Stomach (tissue), 4 donors: ENCODE data around the gene C16orf95.

Experiments
- POLR2A ChIP-seq, 4 donors: fragments of 450-650 bp; IDR thresholded peaks; one replicate each; pipeline ENCODE4 v1.6.1; 2016; ENCODE audit warnings: antibody characterized with exemption in 4 of 4, control low read depth in 2 of 4, mild to moderate bottlenecking in 1 of 4, moderate library complexity in 1 of 4
- TF ChIP-seq, protein P1 (sequence below), 7 experiments: fragments of 450-650 bp in 4 of 7; fragments of 200-600 bp in 3 of 7; sonication (generic) in 3 of 7; IDR thresholded peaks; one replicate each; pipeline ENCODE4 v1.5.1; 2016 to 2019; ENCODE audit warnings: antibody characterized with exemption in 7 of 7, control low read depth in 2 of 7, mild to moderate bottlenecking in 1 of 7

GRCh38 chr16:87340198-87340597, 23.0 kb upstream of the C16orf95 start:
- TF ChIP-seq, protein P1, sequence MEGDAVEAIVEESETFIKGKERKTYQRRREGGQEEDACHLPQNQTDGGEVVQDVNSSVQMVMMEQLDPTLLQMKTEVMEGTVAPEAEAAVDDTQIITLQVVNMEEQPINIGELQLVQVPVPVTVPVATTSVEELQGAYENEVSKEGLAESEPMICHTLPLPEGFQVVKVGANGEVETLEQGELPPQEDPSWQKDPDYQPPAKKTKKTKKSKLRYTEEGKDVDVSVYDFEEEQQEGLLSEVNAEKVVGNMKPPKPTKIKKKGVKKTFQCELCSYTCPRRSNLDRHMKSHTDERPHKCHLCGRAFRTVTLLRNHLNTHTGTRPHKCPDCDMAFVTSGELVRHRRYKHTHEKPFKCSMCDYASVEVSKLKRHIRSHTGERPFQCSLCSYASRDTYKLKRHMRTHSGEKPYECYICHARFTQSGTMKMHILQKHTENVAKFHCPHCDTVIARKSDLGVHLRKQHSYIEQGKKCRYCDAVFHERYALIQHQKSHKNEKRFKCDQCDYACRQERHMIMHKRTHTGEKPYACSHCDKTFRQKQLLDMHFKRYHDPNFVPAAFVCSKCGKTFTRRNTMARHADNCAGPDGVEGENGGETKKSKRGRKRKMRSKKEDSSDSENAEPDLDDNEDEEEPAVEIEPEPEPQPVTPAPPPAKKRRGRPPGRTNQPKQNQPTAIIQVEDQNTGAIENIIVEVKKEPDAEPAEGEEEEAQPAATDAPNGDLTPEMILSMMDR (IDR thresholded peaks at IDR 0.05): no peak
- no peak for TF ChIP-seq POLR2A (IDR thresholded peaks at IDR 0.05)
